ENCODE measurements around the gene PHLPP2.

The PHLPP2 gene

GRCh38 chr16:71626858-71627213 is 97.7 kb downstream of the PHLPP2 start:
- Histone ChIP-seq H3K36me3 (ENCODE audit: insufficient read depth, low read length) (no peaks in the 10 kb centered on the region), H2AFZ (ENCODE audit: low read length) (no peak overlapping the region)

GRCh38 chr16:71626018-71626857 is 98.3 kb downstream of the PHLPP2 start, which contains the start of gene MARVELD3:
TSS of gene MARVELD3 (plus strand) at chr16:71626184. CDS start at chr16:71626230, 46 bp downstream.
- H3K79me2 ChIP-seq (ENCODE audit: insufficient read depth, low read length) = no peaks in the 10 kb centered on the region
- no peaks in the 10 kb centered on the region for H3K36me3 ChIP-seq (ENCODE audit: insufficient read depth, low read length)
- no peak within 1 kb of the TSS for H2AFZ ChIP-seq (ENCODE audit: low read length)
- H3F3A ChIP-seq (ENCODE audit: low read depth) = no peaks in the 10 kb centered on the region
- H3K9me3 ChIP-seq (ENCODE audit: insufficient read depth, low read depth, low read length) = no peaks in the 10 kb centered on the region
- H3K4me3 ChIP-seq (ENCODE audit: low read length, poor library complexity, severe bottlenecking) = no peak within 1 kb of the TSS
- H3K9ac ChIP-seq (ENCODE audit: low read depth, low read length, poor library complexity, severe bottlenecking) = no peak within 1 kb of the TSS
- H4K20me1 ChIP-seq (ENCODE audit: insufficient read depth, low read length, poor library complexity, severe bottlenecking) = no peaks in the 10 kb centered on the region
- no peak for TF ChIP-seq EZH2phosphoT487 (IDR thresholded peaks at IDR 0.05; ENCODE audit: borderline replicate concordance)
- TF ChIP-seq CTCF (conservative IDR thresholded peaks at IDR 0.05; ENCODE audit: low read length) = no peak
- H3K4me1 ChIP-seq (ENCODE audit: insufficient read depth, low read length, poor library complexity, severe bottlenecking) = peaks cover 12% of the 10 kb centered on the region
- H3K27me3 ChIP-seq (ENCODE audit: insufficient read depth, low read length, poor library complexity, severe bottlenecking) = no peaks in the 10 kb centered on the region
- no peaks in the 10 kb centered on the region for H3K9me2 ChIP-seq (replicated peaks; ENCODE audit: low read depth, low read length)
- H3K4me2 ChIP-seq (ENCODE audit: low read depth, low read length, poor library complexity, severe bottlenecking) = no peak within 1 kb of the TSS

More at GRCh38 chr16:71626858-71627213, 97.7 kb downstream of the PHLPP2 start:
- TF ChIP-seq CTCF (conservative IDR thresholded peaks at IDR 0.05; ENCODE audit: low read length) (no peak), EZH2phosphoT487 (IDR thresholded peaks at IDR 0.05; ENCODE audit: borderline replicate concordance) (no peak)
- Histone ChIP-seq H3K9me3 (ENCODE audit: insufficient read depth, low read depth, low read length) (no peaks in the 10 kb centered on the region), H3K9me2 (replicated peaks; ENCODE audit: low read depth, low read length) (no peaks in the 10 kb centered on the region), H3K4me2 (ENCODE audit: low read depth, low read length, poor library complexity, severe bottlenecking) (no peak overlapping the region), H3K79me2 (ENCODE audit: insufficient read depth, low read length) (no peaks in the 10 kb centered on the region), H3K9ac (ENCODE audit: low read depth, low read length, poor library complexity, severe bottlenecking) (no peak overlapping the region), H3K27me3 (ENCODE audit: insufficient read depth, low read length, poor library complexity, severe bottlenecking) (no peaks in the 10 kb centered on the region), H3K4me3 (ENCODE audit: low read length, poor library complexity, severe bottlenecking) (no peak overlapping the region), H3F3A (ENCODE audit: low read depth) (no peaks in the 10 kb centered on the region), H3K4me1 (ENCODE audit: insufficient read depth, low read length, poor library complexity, severe bottlenecking) (peaks cover 9% of the 10 kb centered on the region), H4K20me1 (ENCODE audit: insufficient read depth, low read length, poor library complexity, severe bottlenecking) (no peaks in the 10 kb centered on the region)

- no peak overlapping the region for H3K9ac ChIP-seq (ENCODE audit: low read depth, low read length, poor library complexity, severe bottlenecking)
- no peaks in the 10 kb centered on the region for H3K27me3 ChIP-seq (ENCODE audit: insufficient read depth, low read length, poor library complexity, severe bottlenecking)
- no peaks in the 10 kb centered on the region for H3K9me2 ChIP-seq (replicated peaks; ENCODE audit: low read depth, low read length)
- no peak overlapping the region for H3K4me3 ChIP-seq (ENCODE audit: low read length, poor library complexity, severe bottlenecking)
- H3K4me1 ChIP-seq (ENCODE audit: insufficient read depth, low read length, poor library complexity, severe bottlenecking) = peaks cover 12% of the 10 kb centered on the region
- H3K36me3 ChIP-seq (ENCODE audit: insufficient read depth, low read length) = no peaks in the 10 kb centered on the region
- no peaks in the 10 kb centered on the region for H3F3A ChIP-seq (ENCODE audit: low read depth)
- no peak overlapping the region for H2AFZ ChIP-seq (ENCODE audit: low read length)
- TF ChIP-seq CTCF (conservative IDR thresholded peaks at IDR 0.05; ENCODE audit: low read length) = no peak
- H4K20me1 ChIP-seq (ENCODE audit: insufficient read depth, low read length, poor library complexity, severe bottlenecking) = no peaks in the 10 kb centered on the region
- H3K9me3 ChIP-seq (ENCODE audit: insufficient read depth, low read depth, low read length) = no peaks in the 10 kb centered on the region
- H3K4me2 ChIP-seq (ENCODE audit: low read depth, low read length, poor library complexity, severe bottlenecking) = no peak overlapping the region
- no peaks in the 10 kb centered on the region for H3K79me2 ChIP-seq (ENCODE audit: insufficient read depth, low read length)
These were observed 99.2 kb downstream of the PHLPP2 start for GRCh38 chr16:71625113-71625850.
